HepG2 (cell line): ENCODE results near the gene SCGB1C2. TPM values are rescaled to one million over a fixed set of nuclear protein-coding genes. Genes with fewer than 3 reads are reported as not detected.
A peak's percentile ranks its signal among the peaks of the same experiment; 100 is the strongest.

Experiments
- ATAC-seq: fragments of 200-7000 bp; cut with Tn5 transposase; 3 replicates; pipeline ENCODE4 v1.9.1; 2020; ENCODE audit warnings: mild to moderate bottlenecking, moderate library complexity
- BruUV-seq: library from RNA; stranded (reverse); fragments of 400-500 nt; replicated peaks from 2 replicates; lab custom pipeline; 2021; lab: Mats Ljungman, UMichigan
- CTCF ChIA-PET: fragments of 300-600 bp; formaldehyde crosslinking; extraction: SDS; loops from one replicate; lab custom pipeline; 2021; ENCODE audit warnings: low total read pairs, inconsistent platforms, low intra/inter-chr PET ratio; lab: Yijun Ruan, JAX
- POLR2A ChIA-PET: fragments of 350-600 bp; sonication (Branson Sonifier 250); formaldehyde crosslinking; loops from one replicate; lab custom pipeline; 2020; ENCODE audit warnings: antibody characterized with exemption, inconsistent platforms; lab: Yijun Ruan, JAX
- DNase-seq: peaks from one replicate; pipeline ENCODE4 v3.0.0-alpha.2; 2015; ENCODE audit warnings: low spot score
- FAIRE-seq: peaks from 3 replicates; lab custom pipeline; 2011; peaks lifted over from hg19 to GRCh38; lab: Jason Lieb, UNC
- H2AFZ ChIP-seq: one replicate; pipeline ENCODE4 v1.6.1; 2011; ENCODE audit warnings: low read length, inconsistent platforms
- H3K27ac ChIP-seq: fragments of 300-600 bp; 3 replicates; pipeline ENCODE4 v1.8.0; 2011; ENCODE audit warnings: mixed run types, mild to moderate bottlenecking, mixed read lengths, low read length, inconsistent platforms; ENCODE audit not compliant: insufficient read depth; ENCODE audit errors: extremely low read length
- H3K27me3 ChIP-seq, 2 experiments: fragments of 200-600 bp in 1 of 2; 2 replicates in 1 of 2; 3 replicates in 1 of 2; pipeline versions ENCODE4 v1.6.0 to v1.8.0; 2011; ENCODE audit warnings: low read length in 2 of 2, mild to moderate bottlenecking in 2 of 2, moderate library complexity in 2 of 2, inconsistent platforms in 1 of 2; ENCODE audit not compliant: insufficient read depth in 2 of 2, control insufficient read depth in 1 of 2
- H3K36me3 ChIP-seq, 2 experiments: fragments of 200-600 bp in 1 of 2; replicated peaks in 1 of 2; 2 replicates in 1 of 2; 3 replicates in 1 of 2; pipeline versions ENCODE4 v1.5.1 to v1.8.0; 2011; ENCODE audit warnings: low read length in 2 of 2, inconsistent platforms in 1 of 2; ENCODE audit not compliant: insufficient read depth in 2 of 2, control insufficient read depth in 1 of 2
- H3K4me1 ChIP-seq: 2 replicates; pipeline ENCODE4 v1.5.1; 2012; ENCODE audit warnings: low read length, inconsistent platforms; ENCODE audit not compliant: insufficient read depth
- H3K4me2 ChIP-seq: 2 replicates; pipeline ENCODE4 v1.6.0; 2011; ENCODE audit warnings: low read depth, low read length, inconsistent platforms
- H3K4me3 ChIP-seq, 3 experiments: fragments of 200-600 bp in 1 of 3; sonication (generic), shearing (Covaris generic) in 1 of 3; replicated peaks in 1 of 3; 2 replicates each; pipeline ENCODE4 v1.5.1; 2011 to 2016; ENCODE audit warnings: low read length in 3 of 3, inconsistent platforms in 2 of 3, low read depth in 2 of 3, mild to moderate bottlenecking in 2 of 3, control low read depth in 1 of 3, mixed read lengths in 1 of 3; ENCODE audit not compliant: insufficient read depth in 1 of 3
- H3K79me2 ChIP-seq: one replicate; pipeline ENCODE4 v1.6.1; 2011; ENCODE audit warnings: low read length, inconsistent platforms; ENCODE audit not compliant: insufficient read depth
- H3K9ac ChIP-seq: 2 replicates; pipeline ENCODE4 v1.6.0; 2011; ENCODE audit warnings: mild to moderate bottlenecking, low read depth, low read length, inconsistent platforms; ENCODE audit not compliant: insufficient read depth
- H3K9me3 ChIP-seq: 2 replicates; pipeline ENCODE4 v1.5.1; 2012; ENCODE audit warnings: mild to moderate bottlenecking, low read length
- H4K20me1 ChIP-seq: 2 replicates; pipeline ENCODE4 v1.6.0; 2011; ENCODE audit warnings: inconsistent platforms, mild to moderate bottlenecking, low read length, moderate library complexity; ENCODE audit not compliant: insufficient read depth
- CHD2 ChIP-seq: IDR thresholded peaks from 2 replicates; pipeline ENCODE4 v1.6.1; 2011; ENCODE audit warnings: low read depth, low read length, improper control_type of control experiment
- FOXP1 ChIP-seq, 2 experiments: fragments of 450-650 bp in 1 of 2; IDR thresholded peaks; 2 replicates each; pipeline ENCODE4 v1.6.1; 2017 to 2018; ENCODE audit warnings: antibody characterized with exemption in 1 of 2
- MIXL1 ChIP-seq: IDR thresholded peaks from 2 replicates; pipeline ENCODE4 v1.6.1; 2016
- ONECUT2 ChIP-seq: sonication (generic); formaldehyde crosslinking; IDR thresholded peaks from 2 replicates; pipeline ENCODE4 v1.4.0; 2020; ENCODE audit warnings: missing genetic modification reagents
- U2AF1 ChIP-seq: fragments of 200-400 bp; formaldehyde crosslinking; optimal IDR thresholded peaks from 2 replicates; pipeline ENCODE3; 2017; ENCODE audit warnings: mild to moderate bottlenecking, low read depth, low read length
- ZFP41 ChIP-seq: sonication (generic); formaldehyde crosslinking; IDR thresholded peaks from 2 replicates; pipeline ENCODE4 v1.4.0; 2020; ENCODE audit warnings: mild to moderate bottlenecking, missing genetic modification reagents, borderline replicate concordance
- ZNF44 ChIP-seq: sonication (generic); formaldehyde crosslinking; IDR thresholded peaks from 2 replicates; pipeline ENCODE4 v1.5.1; 2020; ENCODE audit warnings: mild to moderate bottlenecking, missing genetic modification reagents
- ZSCAN30 ChIP-seq: sonication (generic); formaldehyde crosslinking; IDR thresholded peaks from 2 replicates; pipeline ENCODE4 v1.5.0; 2020; ENCODE audit warnings: mild to moderate bottlenecking, missing genetic modification reagents
- WGBS: methylation state at CpG from one replicate; pipeline ENCODE4 v1.1.6; 2017; ENCODE audit warnings: low lambda C conversion rate; 5-methylcytosine and 5-hydroxymethylcytosine counted together
- in situ Hi-C: cut with HindIII; loops from 2 replicates; pipeline ENCODE4 v1.10.0; 2017; ENCODE audit warnings: low pct_unique_long_range_greater_than_20kb; ENCODE audit not compliant: extremely low pct_ligation_motif_present
- intact Hi-C: fragments of 100-400 bp; cut with micrococcal nuclease; formaldehyde crosslinking; loops from one replicate; pipeline ENCODE4 v1.10.0; 2022; ENCODE audit not compliant: unreplicated experiment
- polyA plus RNA-seq, 8 experiments: library from polyadenylated mRNA; depleted of rRNA in 3 of 8; stranded (reverse) in 7 of 8; unstranded in 1 of 8; fragments of >200 nt; fragmentation: Illumina TruSeq in 4 of 8; extraction: Trizol in 4 of 8; gene quantifications; 2 replicates each; pipeline versions ENCODE4 v1.2.1 to v1.2.3, GENCODE V29; 2011 to 2016; ENCODE audit warnings: low read depth in 4 of 8, missing spikeins in 1 of 8, mixed read lengths in 1 of 8; ENCODE audit not compliant: insufficient read depth in 1 of 8
- total RNA-seq, 5 experiments: library from RNA; depleted of rRNA; stranded (reverse); fragments of >200 nt; fragmentation: Illumina TruSeq; extraction: Trizol; gene quantifications; 2 replicates each; pipeline ENCODE4 v1.2.3, GENCODE V29; 2016; ENCODE audit warnings: low read depth in 1 of 5
- TF ChIP-seq, protein P1 (sequence below): sonication (generic); formaldehyde crosslinking; IDR thresholded peaks from 2 replicates; pipeline ENCODE4 v1.4.0; 2020; ENCODE audit warnings: mild to moderate bottlenecking, missing genetic modification reagents
- TF ChIP-seq, protein P2 (sequence below), 2 experiments: IDR thresholded peaks; 2 replicates each; pipeline ENCODE4 v1.6.1; 2011 to 2012; ENCODE audit warnings: low read length in 2 of 2, borderline replicate concordance in 1 of 2, low read depth in 1 of 2, mild to moderate bottlenecking in 1 of 2, moderate library complexity in 1 of 2

The SCGB1C2 gene
- total and polyA plus RNA-seq, 2 of the 13 experiments (the other 11 are each of a cell fraction or from before 2014, with no cell fraction given), result not detected

DNA sequence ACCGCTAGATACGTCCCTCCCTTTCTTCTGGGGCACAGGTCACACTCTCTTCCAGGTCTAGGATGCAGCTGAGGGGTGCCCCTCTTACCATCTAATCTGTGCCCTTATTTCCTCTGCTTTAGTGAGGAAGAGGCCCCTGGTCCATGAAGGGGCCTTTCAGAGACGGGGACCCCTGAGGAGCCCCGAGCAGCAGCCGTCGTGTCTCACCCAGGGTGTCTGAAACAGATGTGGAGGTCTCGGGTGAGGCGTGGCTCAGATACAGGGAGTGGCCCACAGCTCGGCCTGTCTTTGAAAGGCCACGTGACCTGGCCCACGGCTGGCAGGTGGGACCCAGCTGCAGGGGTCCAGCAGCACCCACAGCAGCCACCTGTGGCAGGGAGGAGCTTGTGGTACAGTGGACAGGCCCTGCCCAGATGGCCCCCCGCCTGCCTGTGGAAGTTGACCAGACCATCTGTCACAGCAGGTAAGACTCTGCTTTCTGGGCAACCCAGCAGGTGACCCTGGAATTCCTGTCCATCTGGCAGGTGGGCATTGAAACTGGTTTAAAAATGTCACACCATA is 15.6 kb downstream of the SCGB1C2 start:
- BruUV-seq, result no TSS peak
- 18% methylated on average over 6 of the region's 12 CpGs for WGBS
- no peak overlapping the region for H2AFZ ChIP-seq
- peaks cover 1 to 16% of the 10 kb centered on the region in 2 experiments; a peak in 3 of 5 replicates for H3K27me3 ChIP-seq
- H3K79me2 ChIP-seq, result no peaks in the 10 kb centered on the region
- H3K4me1 ChIP-seq, result peaks cover 32% of the 10 kb centered on the region
- no peak overlapping the region for H3K9ac ChIP-seq
- ChIA-PET CTCF (no interaction called here), POLR2A (interaction anchor here (1.1 kb wide), 1 partner anchor 200 kb away, joined by 3 read pairs; the partner anchor contains the start of gene RPH3AL)
- H3K27ac ChIP-seq, result no peak overlapping the region
- intact Hi-C loops, result no loop called here
- FAIRE-seq, result no peak
- H4K20me1 ChIP-seq, result no peaks in the 10 kb centered on the region
- no peak for DNase-seq
- no peak for TF ChIP-seq CHD2
- no peak for TF ChIP-seq ONECUT2 (CRISPR knock-in tag)
- no peak for TF ChIP-seq MIXL1 (CRISPR knock-in tag)
- no peak for TF ChIP-seq ZSCAN30 (CRISPR knock-in tag)
- no peak for TF ChIP-seq FOXP1 (IDR thresholded peaks at IDR 0.05)
- TF ChIP-seq FOXP1 (CRISPR knock-in tag; IDR thresholded peaks at IDR 0.05), result no peak
- TF ChIP-seq, protein P1, sequence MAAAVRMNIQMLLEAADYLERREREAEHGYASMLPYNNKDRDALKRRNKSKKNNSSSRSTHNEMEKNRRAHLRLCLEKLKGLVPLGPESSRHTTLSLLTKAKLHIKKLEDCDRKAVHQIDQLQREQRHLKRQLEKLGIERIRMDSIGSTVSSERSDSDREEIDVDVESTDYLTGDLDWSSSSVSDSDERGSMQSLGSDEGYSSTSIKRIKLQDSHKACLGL (CRISPR knock-in tag), result 0 out of 2 replicates have a peak, but pooled peaks have one; percentile 38
- no peak for TF ChIP-seq ZNF44 (CRISPR knock-in tag)
- no peak overlapping the region for H3K4me2 ChIP-seq
- H3K36me3 ChIP-seq, result no peaks in the 10 kb centered on the region
- ATAC-seq, result no peak
- H3K4me3 ChIP-seq, result no peak overlapping the region
- in situ Hi-C loops, result no loop called here
- H3K9me3 ChIP-seq, result no peaks in the 10 kb centered on the region

DNA sequence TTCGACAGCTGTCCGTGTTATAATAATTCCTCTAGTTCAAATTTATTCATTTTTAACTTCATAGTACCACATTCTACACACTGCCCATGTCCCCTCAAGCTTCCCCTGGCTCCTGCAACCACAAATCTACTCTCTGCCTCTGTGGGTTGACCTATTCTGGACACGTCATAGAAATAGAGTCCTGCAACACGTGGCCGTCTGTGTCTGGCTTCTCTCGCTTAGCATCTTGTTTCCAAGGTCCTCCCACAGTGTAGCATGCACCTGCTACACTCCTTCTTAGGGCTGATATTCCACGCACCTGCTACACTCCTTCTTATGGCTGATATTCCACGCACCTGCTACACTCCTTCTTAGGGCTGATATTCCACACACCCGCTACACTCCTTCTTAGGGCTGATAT is 16.5 kb downstream of the SCGB1C2 start:
- peaks cover 1 to 18% of the 10 kb centered on the region in 2 experiments; a peak in 3 of 5 replicates for H3K27me3 ChIP-seq
- no peaks in the 10 kb centered on the region for H3K9me3 ChIP-seq
- H2AFZ ChIP-seq, result no peak overlapping the region
- ChIA-PET CTCF (no interaction called here), POLR2A (no interaction called here)
- FAIRE-seq (no peak), DNase-seq (no peak), ATAC-seq (no peak)
- no peak overlapping the region for H3K9ac ChIP-seq
- BruUV-seq, result no TSS peak
- no peak overlapping the region for H3K4me2 ChIP-seq
- H3K36me3 ChIP-seq, result no peaks in the 10 kb centered on the region
- no peak overlapping the region for H3K4me3 ChIP-seq
- WGBS, result 70% methylated on average over 9 of the region's 9 CpGs
- H4K20me1 ChIP-seq, result no peaks in the 10 kb centered on the region
- in situ Hi-C loops, result no loop called here
- H3K79me2 ChIP-seq, result no peaks in the 10 kb centered on the region
- H3K27ac ChIP-seq, result no peak overlapping the region
- H3K4me1 ChIP-seq, result peaks cover 29% of the 10 kb centered on the region
- intact Hi-C loops, result no loop called here
- TF ChIP-seq, protein P2, sequence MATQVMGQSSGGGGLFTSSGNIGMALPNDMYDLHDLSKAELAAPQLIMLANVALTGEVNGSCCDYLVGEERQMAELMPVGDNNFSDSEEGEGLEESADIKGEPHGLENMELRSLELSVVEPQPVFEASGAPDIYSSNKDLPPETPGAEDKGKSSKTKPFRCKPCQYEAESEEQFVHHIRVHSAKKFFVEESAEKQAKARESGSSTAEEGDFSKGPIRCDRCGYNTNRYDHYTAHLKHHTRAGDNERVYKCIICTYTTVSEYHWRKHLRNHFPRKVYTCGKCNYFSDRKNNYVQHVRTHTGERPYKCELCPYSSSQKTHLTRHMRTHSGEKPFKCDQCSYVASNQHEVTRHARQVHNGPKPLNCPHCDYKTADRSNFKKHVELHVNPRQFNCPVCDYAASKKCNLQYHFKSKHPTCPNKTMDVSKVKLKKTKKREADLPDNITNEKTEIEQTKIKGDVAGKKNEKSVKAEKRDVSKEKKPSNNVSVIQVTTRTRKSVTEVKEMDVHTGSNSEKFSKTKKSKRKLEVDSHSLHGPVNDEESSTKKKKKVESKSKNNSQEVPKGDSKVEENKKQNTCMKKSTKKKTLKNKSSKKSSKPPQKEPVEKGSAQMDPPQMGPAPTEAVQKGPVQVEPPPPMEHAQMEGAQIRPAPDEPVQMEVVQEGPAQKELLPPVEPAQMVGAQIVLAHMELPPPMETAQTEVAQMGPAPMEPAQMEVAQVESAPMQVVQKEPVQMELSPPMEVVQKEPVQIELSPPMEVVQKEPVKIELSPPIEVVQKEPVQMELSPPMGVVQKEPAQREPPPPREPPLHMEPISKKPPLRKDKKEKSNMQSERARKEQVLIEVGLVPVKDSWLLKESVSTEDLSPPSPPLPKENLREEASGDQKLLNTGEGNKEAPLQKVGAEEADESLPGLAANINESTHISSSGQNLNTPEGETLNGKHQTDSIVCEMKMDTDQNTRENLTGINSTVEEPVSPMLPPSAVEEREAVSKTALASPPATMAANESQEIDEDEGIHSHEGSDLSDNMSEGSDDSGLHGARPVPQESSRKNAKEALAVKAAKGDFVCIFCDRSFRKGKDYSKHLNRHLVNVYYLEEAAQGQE (IDR thresholded peaks at IDR 0.05; ENCODE audit: borderline replicate concordance in 1 of 2, low read depth in 1 of 2, low read length in 2 of 2), result no peak
- TF ChIP-seq ZFP41 (CRISPR knock-in tag) (no peak), U2AF1 (no peak)
